Retinal pigment epithelial cell (primary cell): Measurements from ENCODE around the gene ESR2.

Source experiments
- DNase-seq: peaks from one replicate; pipeline ENCODE4 v3.0.0-alpha.2; 2010; ENCODE audit warnings: low read depth
- H3K4me3 ChIP-seq: 2 replicates; pipeline ENCODE4 v1.5.1; 2011; ENCODE audit warnings: mild to moderate bottlenecking, low read length, control low read depth, moderate library complexity
- CTCF ChIP-seq: conservative IDR thresholded peaks from 2 replicates; pipeline ENCODE4 v1.5.1; 2011; ENCODE audit warnings: low read depth, low read length, control low read depth, inconsistent platforms

ESR2 gene

GRCh38 chr14:64114796-64115195 is 179.4 kb downstream of the ESR2 start:
- no peak overlapping the region for H3K4me3 ChIP-seq
- no peak for TF ChIP-seq CTCF
- no peak for DNase-seq

GRCh38 chr14:64114166-64114565 is 180.0 kb downstream of the ESR2 start:
- no peak overlapping the region for H3K4me3 ChIP-seq
- TF ChIP-seq CTCF: no peak
- DNase-seq: peak; percentile 28

- no peak overlapping the region for H3K4me3 ChIP-seq
- TF ChIP-seq CTCF: no peak
- DNase-seq: no peak
Observed at GRCh38 chr14:64112867-64113678, 181.1 kb downstream of the ESR2 start.

GRCh38 chr14:64110802-64111201 is 183.4 kb downstream of the ESR2 start:
- no peak for DNase-seq
- no peak overlapping the region for H3K4me3 ChIP-seq

GRCh38 chr14:64109819-64110554 is 184.2 kb downstream of the ESR2 start:
- H3K4me3 ChIP-seq: no peak overlapping the region
- no peak for TF ChIP-seq CTCF
- no peak for DNase-seq

More at GRCh38 chr14:64110802-64111201, 183.4 kb downstream of the ESR2 start:
- no peak for TF ChIP-seq CTCF

- no peak for TF ChIP-seq CTCF
- H3K4me3 ChIP-seq: no peak overlapping the region
- no peak for DNase-seq
Observed at GRCh38 chr14:64107438-64107837, 186.7 kb downstream of the ESR2 start.
